K562 (cell line): Measurements from ENCODE around the gene PCSK7. TPM values are rescaled to one million over a fixed set of nuclear protein-coding genes. Genes with fewer than 3 reads are reported as not detected.

Experiments
- BCL6 ChIP-seq: fragments of 250-450 bp; sonication (Bioruptor Pico); IDR thresholded peaks from 2 replicates; pipeline ENCODE4 v1.4.0; 2020
- CBX1 ChIP-seq: sonication (generic); IDR thresholded peaks from 2 replicates; pipeline ENCODE4 v1.6.1; 2016; ENCODE audit warnings: antibody characterized with exemption, low read depth, mild to moderate bottlenecking
- EGR1 ChIP-seq: fragments of 450-650 bp; conservative IDR thresholded peaks from 2 replicates; pipeline ENCODE4 v1.6.1; 2017; ENCODE audit warnings: mild to moderate bottlenecking
- FOXJ3 ChIP-seq: sonication (generic); formaldehyde crosslinking; IDR thresholded peaks from 2 replicates; pipeline ENCODE4 v1.4.0; 2020; ENCODE audit warnings: mild to moderate bottlenecking, missing genetic modification reagents
- GATAD2A ChIP-seq: fragments of 450-650 bp; IDR thresholded peaks from 2 replicates; pipeline ENCODE4 v1.6.1; 2017
- HDAC6 ChIP-seq: IDR thresholded peaks from 2 replicates; pipeline ENCODE4 v1.6.1; 2012; ENCODE audit warnings: low read depth, mild to moderate bottlenecking, control low read depth, inconsistent platforms, low read length, moderate library complexity
- KAT7 ChIP-seq: sonication (generic); formaldehyde crosslinking; IDR thresholded peaks from 2 replicates; pipeline ENCODE4 v1.8.0; 2022; ENCODE audit warnings: missing genetic modification reagents, mild to moderate bottlenecking, borderline replicate concordance
- NKRF ChIP-seq: fragments of 450-650 bp; IDR thresholded peaks from 2 replicates; pipeline ENCODE4 v1.6.1; 2016; ENCODE audit warnings: borderline replicate concordance
- RAD51 ChIP-seq: fragments of 450-650 bp; IDR thresholded peaks from 2 replicates; pipeline ENCODE4 v1.7.1; 2016; ENCODE audit warnings: low read depth, mild to moderate bottlenecking, borderline replicate concordance
- REST ChIP-seq, 2 experiments: fragments of 450-650 bp; formaldehyde crosslinking in 1 of 2; IDR thresholded peaks; 2 replicates each; pipeline versions ENCODE4 v1.4.0 to v1.6.1; 2014 to 2020; ENCODE audit warnings: mild to moderate bottlenecking in 2 of 2, borderline replicate concordance in 1 of 2, low read depth in 1 of 2
- polyA plus RNA-seq, 8 experiments: library from polyadenylated mRNA; depleted of rRNA in 4 of 8; stranded (reverse) in 5 of 8; unstranded in 3 of 8; fragments of >200 nt; fragmentation: Nextera tagmentation in 2 of 8; fragmentation: Illumina TruSeq in 1 of 8; extraction: Ambion mirVana in 2 of 8; extraction: Trizol in 1 of 8; gene quantifications; 2 replicates each; pipeline versions ENCODE4 v1.2.1 to v1.2.3, GENCODE V29; 2011 to 2014; ENCODE audit warnings: inconsistent platforms in 1 of 8, missing spikeins in 1 of 8
- total RNA-seq, 7 experiments: library from RNA; depleted of rRNA in 6 of 7; stranded (reverse); fragments of >200 nt in 6 of 7; fragmentation: Illumina TruSeq in 2 of 7; extraction: Trizol in 2 of 7; gene quantifications; 2 replicates each; pipeline versions ENCODE4 v1.2.1 to v1.2.3, GENCODE V29; 2011 to 2021; ENCODE audit warnings: low replicate concordance in 1 of 7
- TF ChIP-seq, protein P1 (sequence below): fragments of 150-350 bp; IDR thresholded peaks from 2 replicates; pipeline ENCODE4 v1.6.1; 2014; ENCODE audit warnings: low read depth, mild to moderate bottlenecking, low read length, borderline replicate concordance

PCSK7 gene
- total and polyA plus RNA-seq, 9 of the 15 experiments (the other 6 are each of a cell fraction or from before 2014, with no cell fraction given): 3.1 to 29.2 (median 15.6) TPM

GRCh38 chr11:117180661-117181585 lies 51.0 kb downstream of the PCSK7 start (continued):
- peak; percentile 61; the same call in 1 of the 2 replicates for TF ChIP-seq NKRF
- 0 out of 2 replicates have a peak, but pooled peaks have one; percentile 38 for TF ChIP-seq CBX1
- TF ChIP-seq REST (IDR thresholded peaks at IDR 0.05; ENCODE audit: borderline replicate concordance): peak; percentile 57; the same call in 1 of the 2 replicates
- TF ChIP-seq REST (CRISPR knock-in tag; IDR thresholded peaks at IDR 0.05; ENCODE audit: low read depth): no peak
- TF ChIP-seq HDAC6: no peak
- 0 out of 2 replicates have a peak, but pooled peaks have one; percentile 71 for TF ChIP-seq GATAD2A
- TF ChIP-seq EGR1: peak; percentile 43
- no peak for TF ChIP-seq FOXJ3
- 0 out of 2 replicates have a peak, but pooled peaks have one; percentile 45 for TF ChIP-seq KAT7 (CRISPR knock-in tag)
- TF ChIP-seq BCL6 (CRISPR knock-in tag): no peak
- peak; percentile 53; the same call in 1 of the 2 replicates for TF ChIP-seq RAD51
- TF ChIP-seq, protein P1, sequence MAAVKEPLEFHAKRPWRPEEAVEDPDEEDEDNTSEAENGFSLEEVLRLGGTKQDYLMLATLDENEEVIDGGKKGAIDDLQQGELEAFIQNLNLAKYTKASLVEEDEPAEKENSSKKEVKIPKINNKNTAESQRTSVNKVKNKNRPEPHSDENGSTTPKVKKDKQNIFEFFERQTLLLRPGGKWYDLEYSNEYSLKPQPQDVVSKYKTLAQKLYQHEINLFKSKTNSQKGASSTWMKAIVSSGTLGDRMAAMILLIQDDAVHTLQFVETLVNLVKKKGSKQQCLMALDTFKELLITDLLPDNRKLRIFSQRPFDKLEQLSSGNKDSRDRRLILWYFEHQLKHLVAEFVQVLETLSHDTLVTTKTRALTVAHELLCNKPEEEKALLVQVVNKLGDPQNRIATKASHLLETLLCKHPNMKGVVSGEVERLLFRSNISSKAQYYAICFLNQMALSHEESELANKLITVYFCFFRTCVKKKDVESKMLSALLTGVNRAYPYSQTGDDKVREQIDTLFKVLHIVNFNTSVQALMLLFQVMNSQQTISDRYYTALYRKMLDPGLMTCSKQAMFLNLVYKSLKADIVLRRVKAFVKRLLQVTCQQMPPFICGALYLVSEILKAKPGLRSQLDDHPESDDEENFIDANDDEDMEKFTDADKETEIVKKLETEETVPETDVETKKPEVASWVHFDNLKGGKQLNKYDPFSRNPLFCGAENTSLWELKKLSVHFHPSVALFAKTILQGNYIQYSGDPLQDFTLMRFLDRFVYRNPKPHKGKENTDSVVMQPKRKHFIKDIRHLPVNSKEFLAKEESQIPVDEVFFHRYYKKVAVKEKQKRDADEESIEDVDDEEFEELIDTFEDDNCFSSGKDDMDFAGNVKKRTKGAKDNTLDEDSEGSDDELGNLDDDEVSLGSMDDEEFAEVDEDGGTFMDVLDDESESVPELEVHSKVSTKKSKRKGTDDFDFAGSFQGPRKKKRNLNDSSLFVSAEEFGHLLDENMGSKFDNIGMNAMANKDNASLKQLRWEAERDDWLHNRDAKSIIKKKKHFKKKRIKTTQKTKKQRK: no peak
